Keratinocyte (primary cell): Measurements from ENCODE around the gene COMMD9. TPM values are rescaled to one million over a fixed set of nuclear protein-coding genes. Genes with fewer than 3 reads are reported as not detected.

Source experiments
- DNase-seq: peaks from one replicate; pipeline ENCODE4 v3.0.0-alpha.2; 2011; ENCODE audit warnings: low read depth, missing footprints, low spot score
- FAIRE-seq: peaks from 2 replicates; lab custom pipeline; 2011; peaks lifted over from hg19 to GRCh38; lab: Jason Lieb, UNC
- H2AFZ ChIP-seq: 2 replicates; pipeline ENCODE4 v1.6.0; 2012; ENCODE audit warnings: low read length, control low read depth, inconsistent platforms; ENCODE audit not compliant: control insufficient read depth
- H3K27ac ChIP-seq: 2 replicates; pipeline ENCODE4 v1.5.1; 2011; ENCODE audit warnings: low read length; ENCODE audit not compliant: control insufficient read depth, insufficient read depth
- H3K27me3 ChIP-seq: 3 replicates; pipeline ENCODE4 v1.6.0; 2011; ENCODE audit warnings: low read length; ENCODE audit not compliant: control insufficient read depth, insufficient read depth; ENCODE audit errors: extremely low read depth
- H3K36me3 ChIP-seq, 2 experiments: 2 replicates in 1 of 2; 3 replicates in 1 of 2; pipeline ENCODE4 v1.5.1; 2011; ENCODE audit warnings: low read length in 2 of 2, mild to moderate bottlenecking in 1 of 2; ENCODE audit not compliant: control insufficient read depth in 2 of 2, insufficient read depth in 2 of 2; ENCODE audit errors: extremely low read depth in 1 of 2
- H3K4me1 ChIP-seq: 3 replicates; pipeline ENCODE4 v1.5.1; 2011; ENCODE audit warnings: low read length; ENCODE audit not compliant: control insufficient read depth, insufficient read depth; ENCODE audit errors: extremely low read depth
- H3K4me2 ChIP-seq: 3 replicates; pipeline ENCODE4 v1.6.0; 2011; ENCODE audit warnings: low read depth, low read length; ENCODE audit not compliant: control insufficient read depth, insufficient read depth; ENCODE audit errors: extremely low read depth
- H3K4me3 ChIP-seq, 3 experiments: fragments of 200-600 bp in 1 of 3; sonication (generic) in 1 of 3; 2 replicates in 2 of 3; 3 replicates in 1 of 3; pipeline ENCODE4 v1.5.1; 2011 to 2016; ENCODE audit warnings: low read length in 3 of 3, mild to moderate bottlenecking in 3 of 3, control low read depth in 2 of 3, inconsistent platforms in 1 of 3, low read depth in 1 of 3, mixed read lengths in 1 of 3, mixed run types in 1 of 3, moderate library complexity in 1 of 3; ENCODE audit not compliant: control insufficient read depth in 2 of 3, insufficient read depth in 2 of 3; ENCODE audit errors: extremely low read depth in 1 of 3
- H3K79me2 ChIP-seq: 2 replicates; pipeline ENCODE4 v1.6.0; 2012; ENCODE audit warnings: low read length; ENCODE audit not compliant: control insufficient read depth, insufficient read depth
- H3K9ac ChIP-seq: 3 replicates; pipeline ENCODE4 v1.6.0; 2011; ENCODE audit warnings: low read length; ENCODE audit not compliant: control insufficient read depth, insufficient read depth; ENCODE audit errors: extremely low read depth
- H3K9me1 ChIP-seq: 3 replicates; pipeline ENCODE4 v1.6.0; 2011; ENCODE audit warnings: low read length; ENCODE audit not compliant: control insufficient read depth, insufficient read depth; ENCODE audit errors: extremely low read depth
- H3K9me3 ChIP-seq: 2 replicates; pipeline ENCODE4 v1.5.1; 2012; ENCODE audit warnings: low read depth, low read length; ENCODE audit not compliant: control insufficient read depth
- H4K20me1 ChIP-seq: 3 replicates; pipeline ENCODE4 v1.6.0; 2011; ENCODE audit warnings: low read length; ENCODE audit not compliant: control insufficient read depth, insufficient read depth; ENCODE audit errors: extremely low read depth
- CTCF ChIP-seq, 3 experiments: IDR thresholded peaks in 1 of 3; conservative IDR thresholded peaks in 1 of 3; optimal IDR thresholded peaks in 1 of 3; 2 replicates in 2 of 3; 3 replicates in 1 of 3; pipeline versions ENCODE3 to v1.5.1; 2011; ENCODE audit warnings: low read length in 3 of 3, mild to moderate bottlenecking in 3 of 3, moderate library complexity in 2 of 3, control low read depth in 1 of 3, inconsistent platforms in 1 of 3; ENCODE audit not compliant: insufficient read depth in 2 of 3; ENCODE audit errors: extremely low read depth in 1 of 3
- EZH2 ChIP-seq: IDR thresholded peaks from one replicate; pipeline ENCODE4 v1.6.1; 2012; ENCODE audit warnings: inconsistent platforms, mild to moderate bottlenecking, low read length, moderate library complexity
- dilution Hi-C: fragments of 300-500 bp; cut with MboI; formaldehyde crosslinking; loops from one replicate; pipeline ENCODE4 v1.7.0; 2020; ENCODE audit warnings: low sequenced_read_pairs; ENCODE audit not compliant: extremely low pct_ligation_motif_present
- polyA plus RNA-seq, 5 experiments: library from polyadenylated mRNA; depleted of rRNA in 3 of 5; stranded (reverse) in 3 of 5; stranded (forward) in 1 of 5; unstranded in 1 of 5; fragments of >200 nt; gene quantifications; 1 replicate in 1 of 5; 2 replicates in 3 of 5; 3 replicates in 1 of 5; pipeline versions ENCODE4 v1.2.1 to v1.2.3, GENCODE V29; 2011 to 2012; ENCODE audit warnings: missing spikeins in 2 of 5, low read depth in 1 of 5, low replicate concordance in 1 of 5

COMMD9 gene
- polyA plus RNA-seq, 1 donor (not counting 4 experiments of a cell fraction or from before 2014, with no cell fraction given) = 52.6 TPM

DNA sequence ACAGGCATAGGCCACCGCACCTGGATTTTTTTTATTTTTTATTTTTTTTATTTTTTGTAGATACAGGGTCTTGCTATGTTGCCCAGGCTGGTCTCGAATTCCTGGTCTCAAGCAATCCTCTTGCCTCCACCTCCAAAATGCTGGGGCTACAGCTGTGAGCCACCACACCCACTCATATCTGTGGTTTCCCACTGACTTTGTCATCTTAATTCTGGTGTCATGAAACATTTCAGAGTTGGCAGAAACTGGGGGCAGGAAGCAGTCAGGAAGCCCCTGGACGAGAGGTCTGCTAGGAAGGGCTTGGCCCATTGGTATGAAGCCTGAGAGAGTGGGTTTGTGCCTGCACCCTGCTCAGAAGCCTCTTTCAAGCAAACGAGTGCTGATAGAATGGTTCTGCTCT, 49.1 kb downstream of the COMMD9 start:
- dilution Hi-C loops = no loop called here
- no peak overlapping the region for H3K4me2 ChIP-seq
- TF ChIP-seq EZH2 (no peak), CTCF (optimal IDR thresholded peaks at IDR 0.05 in 1 of 3, IDR thresholded peaks at IDR 0.05 in 1 of 3, conservative IDR thresholded peaks at IDR 0.05 in 1 of 3; ENCODE audit: extremely low read depth in 1 of 3, insufficient read depth in 2 of 3, low read length in 3 of 3) (no peak)
- peaks cover 0 to 3% of the 10 kb centered on the region in 2 experiments for H3K36me3 ChIP-seq
- FAIRE-seq (no peak), DNase-seq (no peak)
- no peaks in the 10 kb centered on the region for H3K27me3 ChIP-seq
- no peaks in the 10 kb centered on the region for H3K9me3 ChIP-seq
- H3K4me1 ChIP-seq = peaks cover 3% of the 10 kb centered on the region
- H3K4me3 ChIP-seq = no peak overlapping the region
- H3K27ac ChIP-seq = no peak overlapping the region
- H3K79me2 ChIP-seq = no peaks in the 10 kb centered on the region
- no peak overlapping the region for H2AFZ ChIP-seq
- H4K20me1 ChIP-seq = no peaks in the 10 kb centered on the region
- H3K9ac ChIP-seq = no peak overlapping the region
- no peaks in the 10 kb centered on the region for H3K9me1 ChIP-seq

DNA sequence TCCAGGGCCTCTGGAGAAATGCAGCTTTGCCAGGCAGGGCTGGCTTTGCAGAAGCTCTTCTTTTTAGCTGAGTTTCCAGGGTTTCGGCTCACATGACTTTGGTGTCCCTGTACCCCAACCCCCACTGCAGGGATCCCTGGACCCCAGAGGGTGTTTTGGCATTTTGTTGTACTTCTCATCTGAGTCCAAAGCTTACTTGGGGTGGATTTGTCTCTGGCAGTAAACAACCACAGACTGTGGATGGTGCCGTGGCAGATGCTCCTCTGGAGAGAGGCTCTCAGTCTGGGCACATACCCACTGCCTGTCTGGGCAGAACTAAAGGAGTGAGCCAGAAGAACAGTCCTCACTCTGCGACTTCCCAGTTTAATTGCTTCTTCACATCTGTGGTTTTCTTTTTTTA, 49.6 kb downstream of the COMMD9 start:
- no peak overlapping the region for H3K4me3 ChIP-seq
- no peak overlapping the region for H2AFZ ChIP-seq
- no peaks in the 10 kb centered on the region for H3K9me1 ChIP-seq
- H3K4me2 ChIP-seq = no peak overlapping the region
- H3K27ac ChIP-seq = no peak overlapping the region
- peaks cover 3% of the 10 kb centered on the region for H3K4me1 ChIP-seq
- H3K27me3 ChIP-seq = no peaks in the 10 kb centered on the region
- TF ChIP-seq EZH2 = no peak
- TF ChIP-seq CTCF (optimal IDR thresholded peaks at IDR 0.05 in 1 of 3, IDR thresholded peaks at IDR 0.05 in 1 of 3, conservative IDR thresholded peaks at IDR 0.05 in 1 of 3; ENCODE audit: extremely low read depth in 1 of 3, insufficient read depth in 2 of 3, low read length in 3 of 3) = no peak
- dilution Hi-C loops = no loop called here
- FAIRE-seq (no peak), DNase-seq (no peak)
- H3K36me3 ChIP-seq = peaks cover 0 to 3% of the 10 kb centered on the region in 2 experiments
- H3K79me2 ChIP-seq = no peaks in the 10 kb centered on the region
- H3K9ac ChIP-seq = no peak overlapping the region
- H4K20me1 ChIP-seq = no peaks in the 10 kb centered on the region
- H3K9me3 ChIP-seq = no peaks in the 10 kb centered on the region
